Measurements from ENCODE around the gene PRKCG.
A peak's percentile ranks its signal among the peaks of the same experiment; 100 is the strongest.
"Not testable (repeated sequence)": the region's sequence is repeated elsewhere in the genome, so short reads cannot be mapped to it uniquely, and the experiment has no call there.

Gene PRKCG

DNA sequence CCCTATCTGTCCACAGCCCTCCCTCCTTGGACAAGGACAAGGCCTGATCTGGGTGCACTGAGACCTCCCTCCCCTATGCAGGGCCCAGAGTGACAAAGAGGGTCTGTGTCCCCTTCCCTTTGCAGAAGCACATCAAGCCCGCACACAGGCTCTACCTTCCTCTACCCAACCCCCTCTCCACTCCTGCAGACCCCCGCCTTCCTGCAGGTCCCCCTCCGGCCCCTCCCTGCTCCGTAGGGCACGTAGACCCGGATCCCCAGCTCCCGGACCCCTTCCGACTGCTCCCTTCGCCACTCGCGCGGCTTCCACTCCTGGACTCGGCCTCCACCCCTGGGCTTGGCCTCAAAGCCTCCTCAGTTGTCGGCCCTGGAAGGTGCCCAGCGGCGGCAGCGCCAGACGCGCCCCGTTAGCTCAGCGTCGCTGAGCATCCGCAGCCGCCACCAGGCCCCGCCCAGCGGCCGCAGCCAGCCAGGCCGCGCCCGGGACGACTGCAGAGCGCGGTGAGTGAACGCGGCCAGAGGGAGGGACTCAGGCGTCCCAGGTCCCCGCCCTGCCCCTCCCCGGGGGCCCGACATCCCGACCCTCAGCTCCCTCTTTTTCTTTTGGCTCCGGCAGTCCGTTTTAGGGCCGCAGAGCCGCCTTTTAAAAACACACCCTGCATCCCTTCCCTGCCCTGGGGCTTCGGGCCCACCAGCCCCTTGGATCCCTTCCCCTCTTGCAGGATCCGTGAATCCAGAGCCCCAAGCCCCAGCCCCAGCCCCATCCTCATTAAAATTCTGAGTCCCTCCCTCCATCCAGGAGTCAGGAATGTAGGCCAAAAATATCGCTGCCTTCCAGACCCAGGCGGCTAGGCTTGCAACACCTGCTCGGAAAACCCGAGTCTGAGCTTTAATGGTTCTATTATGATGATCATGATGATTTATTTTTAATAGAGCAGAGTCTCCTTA lies 15.8 kb upstream of the PRKCG start:
- Histone ChIP-seq H3K4me3 (ENCODE audit: low read depth in 1 of 2, low read length in 2 of 2) (peak overlapping the region; percentile 60 to 96), H3K4me1 (ENCODE audit: control insufficient read depth in 1 of 2, insufficient read depth in 2 of 2, low read length in 2 of 2) (peaks cover 5 to 33% of the 10 kb centered on the region in 2 donors), H3K9me3 (ENCODE audit: control insufficient read depth in 1 of 2, low read length in 2 of 2) (no peaks in the 10 kb centered on the region), H3K36me3 (ENCODE audit: control insufficient read depth in 1 of 2, insufficient read depth in 2 of 2, low read length in 2 of 2) (peaks cover 0 to 18% of the 10 kb centered on the region in 2 donors), H3K27ac (ENCODE audit: low read length) (peak overlapping the region; percentile 97), H3K27me3 (ENCODE audit: low read depth, low read length) (no peaks in the 10 kb centered on the region)

DNA sequence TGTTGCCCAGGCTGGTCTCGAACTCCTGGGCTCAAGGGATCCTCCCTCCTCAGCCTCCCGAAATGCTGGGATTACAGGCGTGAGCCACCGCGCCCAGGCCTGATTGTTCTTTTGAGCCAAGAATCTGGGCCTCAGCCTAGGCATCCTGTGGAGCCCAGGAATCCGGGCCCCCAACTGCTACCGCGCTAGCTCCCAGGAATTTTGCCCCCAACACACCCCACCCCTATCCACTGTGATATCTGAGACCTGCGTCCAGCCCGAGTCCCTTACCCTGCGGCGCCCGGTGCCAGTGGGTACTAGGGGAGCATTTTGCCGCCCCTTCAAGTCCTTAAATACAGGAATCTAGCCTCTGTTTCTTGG lies 15.2 kb upstream of the PRKCG start:
- peaks cover 6 to 37% of the 10 kb centered on the region in 2 donors for H3K4me1 ChIP-seq (ENCODE audit: control insufficient read depth in 1 of 2, insufficient read depth in 2 of 2, low read length in 2 of 2)
- H3K27me3 ChIP-seq (ENCODE audit: low read depth, low read length), result no peaks in the 10 kb centered on the region
- H3K4me3 ChIP-seq (ENCODE audit: low read depth in 1 of 2, low read length in 2 of 2), result peak overlapping the region; percentile 60 to 96
- H3K9me3 ChIP-seq (ENCODE audit: control insufficient read depth in 1 of 2, low read length in 2 of 2), result no peaks in the 10 kb centered on the region
- H3K27ac ChIP-seq (ENCODE audit: low read length), result peak overlapping the region; percentile 97
- peaks cover 0 to 21% of the 10 kb centered on the region in 2 donors for H3K36me3 ChIP-seq (ENCODE audit: control insufficient read depth in 1 of 2, insufficient read depth in 2 of 2, low read length in 2 of 2)

DNA sequence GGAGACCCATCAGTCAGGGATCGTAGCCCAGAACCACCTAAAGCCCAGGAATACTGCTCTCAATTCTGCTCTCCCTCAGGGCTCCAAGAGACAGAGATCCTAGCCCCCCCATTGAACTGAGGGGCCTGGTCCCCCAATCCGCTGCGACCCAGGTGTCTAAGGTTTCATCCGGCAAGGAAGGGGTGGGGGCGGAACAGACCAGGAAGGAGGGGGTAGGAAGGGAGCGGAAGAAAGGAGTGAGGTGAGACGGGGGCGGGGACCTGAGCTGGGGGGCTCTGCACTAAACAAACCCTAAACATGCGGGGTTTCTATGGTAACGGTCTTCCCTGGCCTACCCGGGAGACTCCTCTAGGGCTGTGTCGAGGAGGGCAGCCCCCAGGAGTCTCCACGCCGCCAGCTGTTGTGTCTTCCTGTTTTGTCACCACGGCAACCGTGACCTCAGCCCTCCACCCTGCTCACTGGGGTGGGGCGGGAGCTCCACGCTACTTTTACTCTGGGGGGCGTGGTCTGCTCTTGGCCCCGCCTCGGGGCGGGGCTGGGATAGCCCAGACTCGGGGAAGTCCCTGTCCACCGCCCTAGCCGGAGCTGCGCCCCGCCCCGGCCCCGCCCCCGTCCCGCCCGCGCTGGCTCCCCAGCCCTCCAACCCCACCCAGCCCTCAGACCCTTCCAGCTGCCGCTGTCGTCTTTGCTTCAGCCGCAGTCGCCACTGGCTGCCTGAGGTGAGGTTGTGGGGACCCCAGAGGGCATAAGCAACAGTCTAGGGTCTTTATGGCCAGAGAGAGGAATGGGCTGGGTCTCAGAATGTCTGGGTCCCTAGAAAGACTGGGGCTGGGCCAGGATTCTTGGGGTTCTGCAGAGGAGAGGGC lies 14.5 kb upstream of the PRKCG start, which contains the start of gene MYADM:
MYADM (plus strand) TSS at position 659 of the 866 bp plus-strand sequence. CDS start 5,647 bp downstream, outside the sequence.
- Histone ChIP-seq H3K4me3 (ENCODE audit: low read depth in 1 of 2, low read length in 2 of 2) (peak within 1 kb of the TSS; percentile 96 to 97), H3K27me3 (ENCODE audit: low read depth, low read length) (no peaks in the 10 kb centered on the region), H3K36me3 (ENCODE audit: control insufficient read depth in 1 of 2, insufficient read depth in 2 of 2, low read length in 2 of 2) (peaks cover 0 to 21% of the 10 kb centered on the region in 2 donors), H3K9me3 (ENCODE audit: control insufficient read depth in 1 of 2, low read length in 2 of 2) (no peaks in the 10 kb centered on the region), H3K27ac (ENCODE audit: low read length) (peak within 1 kb of the TSS; percentile 97), H3K4me1 (ENCODE audit: control insufficient read depth in 1 of 2, insufficient read depth in 2 of 2, low read length in 2 of 2) (peaks cover 6 to 40% of the 10 kb centered on the region in 2 donors)

DNA sequence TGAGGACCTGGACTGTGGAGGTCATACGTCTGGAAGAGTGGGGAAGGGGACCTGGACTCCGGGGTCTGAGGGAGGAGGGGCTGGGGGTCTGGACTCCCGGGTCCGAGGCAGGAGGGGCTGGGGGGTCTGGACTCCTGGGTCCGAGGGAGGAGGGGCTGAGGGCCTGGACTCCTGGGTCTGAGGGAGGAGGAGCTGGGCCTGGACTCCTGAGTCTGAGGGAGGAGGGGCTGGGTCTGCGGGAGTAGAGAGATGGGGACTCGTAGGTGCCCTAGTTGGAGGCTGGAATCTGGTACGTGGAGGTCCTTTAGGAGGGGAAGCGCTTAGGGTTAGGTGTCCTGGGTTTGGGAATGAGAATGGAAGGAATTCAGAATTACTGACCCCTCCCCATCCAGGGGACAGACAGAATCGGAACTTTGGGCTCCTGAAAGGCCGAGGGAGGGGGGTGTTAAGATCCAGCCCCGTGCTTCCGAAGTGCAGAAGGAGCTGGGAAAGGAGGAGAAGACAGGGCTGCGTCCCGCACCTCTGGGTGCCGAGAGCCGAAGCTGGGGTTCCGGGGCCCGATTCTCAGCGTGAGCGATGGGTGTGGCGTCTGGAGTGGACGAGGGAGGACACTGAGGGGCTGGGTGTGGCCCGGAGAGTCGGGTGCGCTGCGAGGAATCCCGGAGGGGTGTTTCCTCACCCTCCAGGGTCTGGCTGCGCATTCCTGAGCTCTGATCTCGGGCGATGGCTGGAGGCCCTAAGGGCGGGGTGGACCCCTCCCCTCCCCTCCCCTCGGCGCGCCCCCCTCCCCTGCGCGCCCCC lies 13.7 kb upstream of the PRKCG start:
- Histone ChIP-seq H3K4me3 (ENCODE audit: low read depth in 1 of 2, low read length in 2 of 2) (peak overlapping the region; percentile 96 to 97), H3K9me3 (ENCODE audit: control insufficient read depth in 1 of 2, low read length in 2 of 2) (no peaks in the 10 kb centered on the region), H3K27ac (ENCODE audit: low read length) (peak overlapping the region; percentile 96), H3K36me3 (ENCODE audit: control insufficient read depth in 1 of 2, insufficient read depth in 2 of 2, low read length in 2 of 2) (peaks cover 5 to 23% of the 10 kb centered on the region in 2 donors), H3K27me3 (ENCODE audit: low read depth, low read length) (no peaks in the 10 kb centered on the region), H3K4me1 (ENCODE audit: control insufficient read depth in 1 of 2, insufficient read depth in 2 of 2, low read length in 2 of 2) (peaks cover 6 to 48% of the 10 kb centered on the region in 2 donors)

DNA sequence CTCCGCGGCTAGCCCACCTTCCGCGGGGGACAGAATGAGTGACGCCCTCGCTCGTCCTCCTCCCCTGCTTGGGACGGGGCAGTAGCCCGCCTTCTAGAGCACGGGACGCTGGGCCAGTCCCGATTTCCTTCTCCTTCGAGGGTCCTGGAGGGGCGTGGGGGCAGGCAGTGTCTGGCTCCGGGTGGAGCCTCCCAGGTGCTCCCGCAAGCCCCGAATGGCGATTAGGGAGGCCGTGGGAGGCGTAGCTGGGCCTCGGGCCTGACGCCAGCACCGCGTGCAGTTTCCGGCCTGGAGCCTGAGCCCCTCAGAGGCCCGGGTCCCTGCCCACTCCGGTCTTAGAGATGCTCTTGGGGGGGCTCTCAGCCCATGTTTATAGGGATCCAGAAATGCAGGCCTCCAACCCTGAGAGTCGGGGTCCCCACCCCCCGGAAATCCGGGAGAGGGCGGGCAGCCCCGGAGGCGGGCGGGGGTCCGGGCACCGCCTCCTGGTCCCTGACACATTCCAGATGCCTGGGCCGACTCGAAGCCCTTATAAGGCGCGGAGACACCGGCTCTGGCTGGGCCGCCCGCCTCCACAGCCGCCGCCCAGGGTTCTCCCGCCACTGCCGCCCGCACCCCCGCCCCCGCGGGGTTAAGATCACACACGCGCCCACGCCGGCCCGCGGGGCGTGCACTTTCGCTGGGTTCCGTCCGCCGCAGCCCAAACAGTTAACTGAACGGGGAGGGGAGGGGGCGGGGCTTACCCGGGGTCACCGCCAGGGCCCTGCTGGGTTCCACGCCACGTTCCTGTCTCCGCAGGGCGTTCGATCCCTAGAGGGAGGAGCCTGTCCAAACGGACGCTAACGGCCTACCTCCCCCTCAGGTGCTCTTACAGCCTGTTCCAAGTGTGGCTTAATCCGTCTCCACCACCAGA lies 12.8 kb upstream of the PRKCG start:
- Histone ChIP-seq H3K27me3 (ENCODE audit: low read depth, low read length) (no peaks in the 10 kb centered on the region), H3K36me3 (ENCODE audit: control insufficient read depth in 1 of 2, insufficient read depth in 2 of 2, low read length in 2 of 2) (peaks cover 14 to 32% of the 10 kb centered on the region in 2 donors), H3K4me3 (ENCODE audit: low read depth in 1 of 2, low read length in 2 of 2) (peak overlapping the region; percentile 96 to 97), H3K9me3 (ENCODE audit: control insufficient read depth in 1 of 2, low read length in 2 of 2) (no peaks in the 10 kb centered on the region), H3K4me1 (ENCODE audit: control insufficient read depth in 1 of 2, insufficient read depth in 2 of 2, low read length in 2 of 2) (peaks cover 6 to 57% of the 10 kb centered on the region in 2 donors), H3K27ac (ENCODE audit: low read length) (peak overlapping the region; percentile 96)

DNA sequence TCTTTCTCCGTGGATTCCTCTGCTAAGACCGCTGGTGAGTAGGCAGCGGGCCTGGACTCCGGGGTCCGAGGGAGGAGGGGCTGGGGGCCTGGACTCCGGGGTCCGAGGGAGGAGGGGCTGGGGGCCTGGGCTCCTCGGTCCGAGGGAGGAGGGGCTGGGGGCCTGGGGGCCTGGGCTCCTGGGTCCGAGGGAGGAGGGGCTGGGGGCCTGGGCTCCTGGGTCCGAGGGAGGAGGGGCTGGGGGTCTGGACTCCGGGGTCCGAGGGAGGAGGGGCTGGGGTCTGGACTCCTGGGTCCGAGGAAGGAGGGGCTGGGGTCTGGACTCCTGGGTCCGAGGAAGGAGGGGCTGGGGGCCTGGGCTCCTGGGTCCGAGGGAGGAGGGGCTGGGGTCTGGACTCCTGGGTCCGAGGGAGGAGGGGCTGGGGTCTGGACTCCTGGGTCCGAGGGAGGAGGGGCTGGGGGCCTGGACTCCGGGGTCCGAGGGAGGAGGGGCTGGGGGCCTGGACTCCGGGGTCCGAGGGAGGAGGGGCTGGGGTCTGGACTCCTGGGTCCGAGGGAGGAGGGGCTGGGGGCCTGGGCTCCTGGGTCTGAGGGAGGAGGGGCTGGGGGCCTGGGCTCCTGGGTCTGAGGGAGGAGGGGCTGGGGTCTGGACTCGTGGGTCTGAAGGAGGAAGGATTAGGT lies 12.1 kb upstream of the PRKCG start:
- not testable (repeated sequence) for H3K27me3 ChIP-seq (ENCODE audit: low read depth, low read length); H3K9me3 ChIP-seq (ENCODE audit: control insufficient read depth in 1 of 2, low read length in 2 of 2)
- peaks cover 18 to 40% of the 10 kb centered on the region in 2 donors for H3K36me3 ChIP-seq (ENCODE audit: control insufficient read depth in 1 of 2, insufficient read depth in 2 of 2, low read length in 2 of 2)
- peaks cover 6 to 65% of the 10 kb centered on the region in 2 donors for H3K4me1 ChIP-seq (ENCODE audit: control insufficient read depth in 1 of 2, insufficient read depth in 2 of 2, low read length in 2 of 2)
- peak overlapping the region; percentile 96 for H3K27ac ChIP-seq (ENCODE audit: low read length)
- H3K4me3 ChIP-seq (ENCODE audit: low read depth in 1 of 2, low read length in 2 of 2), result peak overlapping the region; percentile 52 to 96

DNA sequence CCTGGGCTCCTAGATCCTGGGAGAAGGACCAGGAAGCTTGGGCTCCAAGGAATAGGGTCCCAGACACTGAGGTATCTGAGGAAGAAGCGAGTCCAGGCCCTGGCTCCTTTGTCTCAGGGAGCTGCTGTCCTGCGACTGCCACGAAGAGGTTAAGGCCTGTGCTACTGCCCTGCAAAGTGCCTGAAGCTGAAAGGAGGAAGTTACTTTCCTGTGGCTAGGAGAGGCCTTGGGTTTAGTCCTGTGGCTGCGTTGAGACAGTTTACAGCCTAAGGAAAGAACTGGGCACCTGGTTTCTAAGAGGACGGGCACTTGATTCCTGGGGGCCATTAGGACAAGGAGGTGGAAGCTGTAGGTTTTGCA lies 11.5 kb upstream of the PRKCG start:
- H3K27ac ChIP-seq (ENCODE audit: low read length), result no peak overlapping the region
- H3K36me3 ChIP-seq (ENCODE audit: control insufficient read depth in 1 of 2, insufficient read depth in 2 of 2, low read length in 2 of 2), result peaks cover 18 to 42% of the 10 kb centered on the region in 2 donors
- H3K27me3 ChIP-seq (ENCODE audit: low read depth, low read length), result no peaks in the 10 kb centered on the region
- no peaks in the 10 kb centered on the region for H3K9me3 ChIP-seq (ENCODE audit: control insufficient read depth in 1 of 2, low read length in 2 of 2)
- peaks cover 6 to 67% of the 10 kb centered on the region in 2 donors for H3K4me1 ChIP-seq (ENCODE audit: control insufficient read depth in 1 of 2, insufficient read depth in 2 of 2, low read length in 2 of 2)
- H3K4me3 ChIP-seq (ENCODE audit: low read depth in 1 of 2, low read length in 2 of 2), result peak overlapping the region; percentile 38 to 96

DNA sequence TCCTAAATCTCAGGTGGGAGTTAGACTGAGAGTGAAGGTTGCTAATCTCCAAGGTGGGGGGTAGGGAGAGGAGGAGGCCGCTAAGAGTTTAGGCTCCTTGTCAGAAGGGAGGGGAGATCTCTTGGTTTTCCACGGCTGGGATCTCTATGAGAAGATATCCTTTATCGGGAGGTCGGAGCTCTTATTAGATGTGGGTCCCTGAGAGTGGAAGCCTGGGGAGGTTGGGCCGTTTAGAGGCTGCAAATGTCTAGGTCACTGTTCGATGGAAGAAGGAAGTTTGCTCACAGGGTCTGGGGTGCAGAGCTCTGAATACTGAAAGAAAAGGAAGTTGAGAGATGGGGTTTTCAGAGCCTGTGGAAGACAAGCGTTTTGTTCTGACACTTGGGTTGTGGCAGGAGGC lies 10.5 kb upstream of the PRKCG start:
- Histone ChIP-seq H3K36me3 (ENCODE audit: control insufficient read depth in 1 of 2, insufficient read depth in 2 of 2, low read length in 2 of 2) (peaks cover 18 to 49% of the 10 kb centered on the region in 2 donors), H3K4me1 (ENCODE audit: control insufficient read depth in 1 of 2, insufficient read depth in 2 of 2, low read length in 2 of 2) (peaks cover 3 to 63% of the 10 kb centered on the region in 2 donors), H3K27ac (ENCODE audit: low read length) (no peak overlapping the region), H3K4me3 (ENCODE audit: low read depth in 1 of 2, low read length in 2 of 2) (peak overlapping the region in 1 of 2 donors; percentile 96), H3K9me3 (ENCODE audit: control insufficient read depth in 1 of 2, low read length in 2 of 2) (no peaks in the 10 kb centered on the region), H3K27me3 (ENCODE audit: low read depth, low read length) (no peaks in the 10 kb centered on the region)

DNA sequence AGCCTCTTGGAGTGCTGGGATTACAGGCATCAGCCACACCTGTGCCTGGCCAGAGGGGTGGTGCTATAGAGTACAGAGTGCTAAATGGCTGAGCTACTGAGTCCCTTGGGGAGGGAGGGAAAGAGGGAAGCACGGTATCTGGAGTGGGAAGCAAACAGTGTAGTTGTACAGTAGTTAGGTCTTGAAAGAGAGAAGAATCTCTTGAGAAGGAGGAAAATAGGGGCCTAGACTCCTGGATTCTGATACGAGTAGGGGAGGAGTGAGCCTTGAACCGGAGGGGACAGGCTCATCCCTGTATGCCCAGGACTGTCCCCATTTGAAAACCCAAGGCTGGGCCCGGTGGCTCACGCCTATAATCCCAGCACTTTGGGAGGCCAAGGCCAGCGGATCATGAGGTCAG lies 9.2 kb upstream of the PRKCG start:
- H3K27ac ChIP-seq (ENCODE audit: low read length), result no peak overlapping the region
- H3K4me3 ChIP-seq (ENCODE audit: low read depth in 1 of 2, low read length in 2 of 2), result no peak overlapping the region
- H3K36me3 ChIP-seq (ENCODE audit: control insufficient read depth in 1 of 2, insufficient read depth in 2 of 2, low read length in 2 of 2), result peaks cover 18 to 47% of the 10 kb centered on the region in 2 donors
- no peaks in the 10 kb centered on the region for H3K27me3 ChIP-seq (ENCODE audit: low read depth, low read length)
- no peaks in the 10 kb centered on the region for H3K9me3 ChIP-seq (ENCODE audit: control insufficient read depth in 1 of 2, low read length in 2 of 2)
- H3K4me1 ChIP-seq (ENCODE audit: control insufficient read depth in 1 of 2, insufficient read depth in 2 of 2, low read length in 2 of 2), result peaks cover 3 to 62% of the 10 kb centered on the region in 2 donors
